ENCODE results near the gene ARMS2.

DNA sequence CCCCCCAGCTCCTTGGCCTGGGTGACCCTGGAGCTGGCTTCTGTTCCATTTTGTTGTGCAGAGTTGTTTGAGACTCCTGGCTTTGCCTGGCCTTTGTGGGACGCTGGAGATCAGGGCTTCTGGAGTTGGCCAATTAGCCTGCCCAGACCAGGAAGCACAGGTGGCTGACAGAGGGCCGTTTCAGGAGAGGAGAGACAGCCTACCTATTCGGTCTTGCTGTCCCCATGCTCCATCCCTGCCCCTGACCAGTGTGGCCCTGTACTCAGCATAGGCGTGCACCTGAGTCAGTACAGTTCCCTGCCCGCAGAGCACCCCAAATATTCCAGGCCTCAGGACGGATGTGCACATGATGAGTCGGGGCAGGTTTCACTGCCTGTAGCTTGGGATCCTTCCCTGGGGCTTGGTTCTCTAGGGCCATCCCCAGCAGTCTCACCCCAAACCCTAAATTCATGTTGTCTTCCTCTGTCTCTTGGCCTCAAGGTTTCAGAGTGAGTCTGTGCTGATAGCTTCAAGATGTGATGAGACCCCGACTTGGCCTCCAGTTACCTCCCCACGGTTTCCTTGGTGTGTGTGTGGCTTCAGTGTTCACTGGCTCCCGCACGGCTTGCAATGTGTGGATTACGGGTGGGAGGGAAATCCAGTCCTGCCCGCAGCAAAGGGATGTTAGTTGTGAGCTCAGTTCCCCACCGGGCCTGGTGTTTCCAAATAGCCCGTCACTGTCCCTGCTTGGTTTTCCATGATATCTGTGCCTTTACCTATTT lies 51.6 kb downstream of the ARMS2 start:
- TF ChIP-seq EZH2 (IDR thresholded peaks at IDR 0.05; ENCODE audit: low read depth, unreplicated experiment), result no peak
- TF ChIP-seq, protein P1, sequence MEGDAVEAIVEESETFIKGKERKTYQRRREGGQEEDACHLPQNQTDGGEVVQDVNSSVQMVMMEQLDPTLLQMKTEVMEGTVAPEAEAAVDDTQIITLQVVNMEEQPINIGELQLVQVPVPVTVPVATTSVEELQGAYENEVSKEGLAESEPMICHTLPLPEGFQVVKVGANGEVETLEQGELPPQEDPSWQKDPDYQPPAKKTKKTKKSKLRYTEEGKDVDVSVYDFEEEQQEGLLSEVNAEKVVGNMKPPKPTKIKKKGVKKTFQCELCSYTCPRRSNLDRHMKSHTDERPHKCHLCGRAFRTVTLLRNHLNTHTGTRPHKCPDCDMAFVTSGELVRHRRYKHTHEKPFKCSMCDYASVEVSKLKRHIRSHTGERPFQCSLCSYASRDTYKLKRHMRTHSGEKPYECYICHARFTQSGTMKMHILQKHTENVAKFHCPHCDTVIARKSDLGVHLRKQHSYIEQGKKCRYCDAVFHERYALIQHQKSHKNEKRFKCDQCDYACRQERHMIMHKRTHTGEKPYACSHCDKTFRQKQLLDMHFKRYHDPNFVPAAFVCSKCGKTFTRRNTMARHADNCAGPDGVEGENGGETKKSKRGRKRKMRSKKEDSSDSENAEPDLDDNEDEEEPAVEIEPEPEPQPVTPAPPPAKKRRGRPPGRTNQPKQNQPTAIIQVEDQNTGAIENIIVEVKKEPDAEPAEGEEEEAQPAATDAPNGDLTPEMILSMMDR (conservative IDR thresholded peaks at IDR 0.05; ENCODE audit: low read depth in 2 of 2), result no peak
- no peak for TF ChIP-seq CREB1 (CRISPR knock-in tag; IDR thresholded peaks at IDR 0.05; ENCODE audit: low read depth)

Measured in GM23338 (cell line).